Stomach (tissue), 9 donors: ENCODE data around the gene RPS24. TPM values are rescaled to one million over a fixed set of nuclear protein-coding genes. Genes with fewer than 3 reads are reported as not detected.

ENCODE experiments used
- DNase-seq, 2 donors: peaks; one replicate each; pipeline versions ENCODE4 v3.0.0 to v3.0.0-alpha.2; 2013 to 2019
- H3K27ac ChIP-seq, 5 donors: fragments of 200-600 bp in 4 of 5; sonication (generic) in 4 of 5; one replicate each; pipeline ENCODE4 v1.5.1; 2013 to 2019; ENCODE audit warnings: mild to moderate bottlenecking in 1 of 5, moderate library complexity in 1 of 5
- H3K27me3 ChIP-seq, 3 donors: fragments of 200-600 bp; sonication (generic); one replicate each; pipeline ENCODE4 v1.5.1; 2017 to 2019; ENCODE audit warnings: mixed run types in 1 of 3
- H3K36me3 ChIP-seq, 4 donors: fragments of 200-600 bp; sonication (generic); 1 replicate in 3 of 4; 2 replicates in 1 of 4; pipeline ENCODE4 v1.5.1; 2016 to 2019
- H3K4me1 ChIP-seq, 4 donors: fragments of 200-600 bp; sonication (generic); one replicate each; pipeline ENCODE4 v1.5.1; 2016 to 2019
- H3K4me3 ChIP-seq, 4 donors: fragments of 200-600 bp; sonication (generic) in 3 of 4; one replicate each; pipeline ENCODE4 v1.5.1; 2016 to 2019; ENCODE audit warnings: mild to moderate bottlenecking in 1 of 4
- H3K9me3 ChIP-seq, 4 donors: fragments of 200-600 bp; sonication (generic); one replicate each; pipeline ENCODE4 v1.5.1; 2016 to 2019
- EP300 ChIP-seq: sonication (generic); formaldehyde crosslinking; IDR thresholded peaks from one replicate; pipeline ENCODE4 v1.6.1; 2017; ENCODE audit warnings: antibody characterized with exemption
- POLR2A ChIP-seq, 4 donors: fragments of 450-650 bp; IDR thresholded peaks; one replicate each; pipeline ENCODE4 v1.6.1; 2016; ENCODE audit warnings: antibody characterized with exemption in 4 of 4, control low read depth in 2 of 4, mild to moderate bottlenecking in 1 of 4, moderate library complexity in 1 of 4
- POLR2AphosphoS5 ChIP-seq, 3 donors: sonication (generic); formaldehyde crosslinking; IDR thresholded peaks; one replicate each; pipeline ENCODE4 v1.6.1; 2016; ENCODE audit warnings: antibody characterized with exemption in 3 of 3
- WGBS, 5 donors: extraction: QIAGEN DNeasy Blood & Tissue Kit in 3 of 5; methylation state at CpG; one replicate each; pipeline versions ENCODE4 v1.1.5 to v1.1.7; 2013 to 2018; 5-methylcytosine and 5-hydroxymethylcytosine counted together
- intact Hi-C: fragments of 100-400 bp; cut with DNase I; formaldehyde crosslinking; loops from one replicate; pipeline ENCODE4 v1.15.1; 2023; ENCODE audit warnings: low total_unique reads
- polyA plus RNA-seq, 3 donors: library from polyadenylated mRNA; stranded (reverse); fragments of 200-250 nt; gene quantifications; one replicate each; pipeline ENCODE4 v1.2.3, GENCODE V29; 2013
- total RNA-seq, 5 donors: library from RNA; depleted of rRNA; stranded (reverse); fragments of >200 nt; gene quantifications; one replicate each; pipeline versions ENCODE4 v1.1.0 to v1.2.3, GENCODE V29; 2014 to 2016
- TF ChIP-seq, protein P1 (sequence below), 7 experiments: fragments of 450-650 bp in 4 of 7; fragments of 200-600 bp in 3 of 7; sonication (generic) in 3 of 7; IDR thresholded peaks; one replicate each; pipeline ENCODE4 v1.5.1; 2016 to 2019; ENCODE audit warnings: antibody characterized with exemption in 7 of 7, control low read depth in 2 of 7, mild to moderate bottlenecking in 1 of 7
- donor health status: healthy with polysubstance abuse.
- donor health status: Bipolar disorder and iron deficiency.
- donor health status: healthy.

RPS24 gene
- total and polyA plus RNA-seq, 8 donors: 936 to 7,888 (median 2,768) TPM

DNA sequence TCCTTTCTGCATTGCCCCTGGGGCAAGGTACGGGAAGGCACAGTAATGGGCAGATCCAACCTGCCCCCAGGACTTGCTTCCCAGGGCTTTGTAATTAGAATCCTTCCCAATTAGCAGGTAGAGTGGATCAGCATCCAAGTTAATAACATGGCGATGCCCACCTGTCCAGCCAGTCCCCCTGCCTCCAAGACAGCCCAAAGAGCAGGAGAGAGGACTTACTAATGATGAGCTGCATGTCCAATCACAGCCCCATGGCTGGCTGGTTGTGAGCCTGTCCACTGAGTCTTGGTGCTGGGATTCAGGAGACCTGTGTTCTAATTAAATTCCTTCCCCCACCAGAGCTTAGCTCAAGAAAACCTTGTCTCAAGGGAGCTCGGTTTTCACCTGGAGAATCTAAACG lies 49.0 kb downstream of the RPS24 start:
- intact Hi-C loops: no loop called here
- no peak for DNase-seq
- Histone ChIP-seq H3K4me3 (no peak overlapping the region), H3K27ac (no peak overlapping the region), H3K9me3 (no peaks in the 10 kb centered on the region), H3K36me3 (no peaks in the 10 kb centered on the region), H3K4me1 (no peaks in the 10 kb centered on the region), H3K27me3 (peaks cover 0 to 7% (median 0%) of the 10 kb centered on the region in 3 donors)
- TF ChIP-seq POLR2AphosphoS5 (IDR thresholded peaks at IDR 0.05): no peak
- TF ChIP-seq, protein P1, sequence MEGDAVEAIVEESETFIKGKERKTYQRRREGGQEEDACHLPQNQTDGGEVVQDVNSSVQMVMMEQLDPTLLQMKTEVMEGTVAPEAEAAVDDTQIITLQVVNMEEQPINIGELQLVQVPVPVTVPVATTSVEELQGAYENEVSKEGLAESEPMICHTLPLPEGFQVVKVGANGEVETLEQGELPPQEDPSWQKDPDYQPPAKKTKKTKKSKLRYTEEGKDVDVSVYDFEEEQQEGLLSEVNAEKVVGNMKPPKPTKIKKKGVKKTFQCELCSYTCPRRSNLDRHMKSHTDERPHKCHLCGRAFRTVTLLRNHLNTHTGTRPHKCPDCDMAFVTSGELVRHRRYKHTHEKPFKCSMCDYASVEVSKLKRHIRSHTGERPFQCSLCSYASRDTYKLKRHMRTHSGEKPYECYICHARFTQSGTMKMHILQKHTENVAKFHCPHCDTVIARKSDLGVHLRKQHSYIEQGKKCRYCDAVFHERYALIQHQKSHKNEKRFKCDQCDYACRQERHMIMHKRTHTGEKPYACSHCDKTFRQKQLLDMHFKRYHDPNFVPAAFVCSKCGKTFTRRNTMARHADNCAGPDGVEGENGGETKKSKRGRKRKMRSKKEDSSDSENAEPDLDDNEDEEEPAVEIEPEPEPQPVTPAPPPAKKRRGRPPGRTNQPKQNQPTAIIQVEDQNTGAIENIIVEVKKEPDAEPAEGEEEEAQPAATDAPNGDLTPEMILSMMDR (IDR thresholded peaks at IDR 0.05): no peak
- no peak for TF ChIP-seq POLR2A (IDR thresholded peaks at IDR 0.05)
- no peak for TF ChIP-seq EP300
- 64 to 86% (median 80%) methylated on average over 4 of the region's 4 CpGs for WGBS, 5 donors

Other genes starting within 250 kb of the RPS24 start
- 100 to 1,000 TPM in 1 of 5 donors, 10 to 100 TPM in 4; 32.3 to 134 (median 44.8) TPM for gene DLG5, start 107.1 kb upstream of the RPS24 start, total RNA-seq
- 10 to 100 TPM in 2 of 3 donors, 1 to 10 TPM in 1; 9.2 to 21.8 (median 11.5) TPM for gene DLG5, start 107.1 kb upstream of the RPS24 start, polyA plus RNA-seq
- 10 to 100 TPM in 3 of 5 donors, 1 to 10 TPM in 2; 8.5 to 25.8 (median 13.4) TPM for gene POLR3A, start 4.3 kb upstream of the RPS24 start, total RNA-seq
- 1 to 10 TPM; 2.1 to 3.0 (median 2.4) TPM for gene POLR3A, start 4.3 kb upstream of the RPS24 start, polyA plus RNA-seq